ENCODE measurements around the gene MYL7.
"Not testable (repeated sequence)": the region's sequence is repeated elsewhere in the genome, so short reads cannot be mapped to it uniquely, and the experiment has no call there.

MYL7 gene, protein sequence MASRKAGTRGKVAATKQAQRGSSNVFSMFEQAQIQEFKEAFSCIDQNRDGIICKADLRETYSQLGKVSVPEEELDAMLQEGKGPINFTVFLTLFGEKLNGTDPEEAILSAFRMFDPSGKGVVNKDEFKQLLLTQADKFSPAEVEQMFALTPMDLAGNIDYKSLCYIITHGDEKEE

DNA sequence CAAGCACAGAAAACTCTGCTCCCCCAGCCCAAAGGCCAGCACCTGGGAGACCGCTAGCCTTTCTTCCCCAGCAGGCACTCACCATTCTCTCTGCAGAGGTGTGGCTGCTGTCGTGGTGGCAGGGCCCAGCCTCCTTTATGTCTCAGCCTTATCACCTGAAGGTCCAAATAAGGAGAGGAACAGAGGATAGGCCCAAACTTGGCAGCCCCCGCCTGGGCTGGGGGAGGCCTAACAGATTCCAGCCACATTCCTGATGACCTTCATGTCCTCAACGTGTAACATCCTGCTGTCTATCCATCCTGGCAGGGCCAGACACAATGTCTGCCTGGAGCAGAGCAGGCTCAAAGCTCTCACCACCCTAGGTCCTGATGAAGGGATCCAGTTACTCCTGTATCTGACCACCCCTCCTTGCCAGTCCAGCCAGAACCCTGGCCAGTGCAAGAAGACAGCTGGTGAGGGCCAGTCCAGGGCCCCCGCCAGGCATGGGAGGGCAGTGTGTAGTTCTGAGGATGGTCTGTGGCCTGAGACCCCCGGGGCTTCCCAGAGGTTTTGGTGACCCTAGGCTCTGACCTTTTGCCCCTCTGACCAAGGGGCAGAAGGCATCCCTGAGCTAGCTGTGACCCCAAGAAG, at the start of gene MYL7:
Gene MYL7 (minus strand): TSS at position 112 of the 630 bp plus-strand sequence. CDS start 27 bp downstream, at position 85.
- no peak for DNase-seq

GRCh38 chr7:44189993-44190872, 49.1 kb upstream of the MYL7 start:
- DNase-seq: no peak

DNA sequence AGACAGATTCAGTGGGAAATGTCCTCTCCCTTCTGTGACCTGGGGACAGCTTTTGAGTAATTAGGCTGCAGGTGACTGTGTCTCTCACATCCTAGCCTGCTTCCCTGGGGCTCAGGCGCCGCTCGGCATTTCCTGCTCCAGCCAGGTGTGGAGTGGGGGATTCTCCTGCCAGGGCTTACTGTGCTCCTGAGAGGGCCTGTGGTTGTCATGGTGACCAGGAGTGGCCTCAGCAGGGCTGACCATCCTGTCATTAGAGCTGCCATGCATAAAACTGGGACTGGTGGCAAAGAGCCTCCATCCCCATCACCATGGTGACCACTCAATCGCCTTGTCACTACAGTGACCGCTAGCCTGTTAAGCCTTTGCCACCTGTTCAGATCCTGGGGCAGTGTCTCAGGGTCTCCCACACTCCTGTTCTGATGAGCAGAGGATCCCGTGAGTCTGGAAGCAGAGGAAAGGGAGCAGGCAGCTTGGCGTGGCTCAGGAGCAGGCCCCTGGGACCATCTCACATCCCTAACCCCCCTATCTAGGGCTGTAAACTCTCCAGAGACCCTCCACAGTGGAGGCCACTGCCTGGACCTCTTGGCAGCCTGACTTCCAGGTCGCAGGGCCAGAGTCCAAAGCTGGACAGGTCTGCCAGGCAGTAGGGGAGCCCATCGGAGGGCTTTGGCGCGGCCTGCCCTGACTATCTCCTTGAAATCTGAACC, 48.3 kb upstream of the MYL7 start, which contains the start of gene GCK:
Gene GCK (minus strand): TSS at position 154 of the 707 bp plus-strand sequence. CDS start 486 bp downstream, outside the sequence.
- DNase-seq: no peak

- no peak for DNase-seq
These were observed 47.5 kb upstream of the MYL7 start for GRCh38 chr7:44188480-44189225.

- DNase-seq: no peak
These were observed 46.7 kb upstream of the MYL7 start for GRCh38 chr7:44187636-44188416.

- DNase-seq: no peak
These were observed 45.6 kb upstream of the MYL7 start for GRCh38 chr7:44186736-44187135.

DNA sequence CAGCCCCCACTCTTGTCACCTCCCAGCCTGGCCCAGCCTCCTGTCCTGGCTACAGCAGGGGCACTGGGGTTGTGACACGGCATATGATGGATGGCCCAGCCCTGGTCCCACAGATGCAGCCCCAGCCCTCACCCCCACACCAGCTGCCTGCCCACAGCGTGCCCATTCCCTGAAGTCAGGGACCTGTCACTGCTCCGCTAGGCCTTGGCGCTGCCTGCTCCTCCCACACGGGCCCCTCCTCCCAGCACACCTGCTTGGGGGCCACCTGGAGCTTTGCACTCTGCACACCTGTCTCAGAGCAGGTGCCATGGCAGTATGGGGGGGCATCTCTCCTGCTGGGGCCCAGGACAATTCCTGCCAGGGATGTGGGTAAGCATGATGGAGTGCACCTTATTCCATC, 44.6 kb upstream of the MYL7 start:
- DNase-seq: no peak

GRCh38 chr7:44184873-44185446, 43.8 kb upstream of the MYL7 start:
- peak; percentile 72 for DNase-seq

DNA sequence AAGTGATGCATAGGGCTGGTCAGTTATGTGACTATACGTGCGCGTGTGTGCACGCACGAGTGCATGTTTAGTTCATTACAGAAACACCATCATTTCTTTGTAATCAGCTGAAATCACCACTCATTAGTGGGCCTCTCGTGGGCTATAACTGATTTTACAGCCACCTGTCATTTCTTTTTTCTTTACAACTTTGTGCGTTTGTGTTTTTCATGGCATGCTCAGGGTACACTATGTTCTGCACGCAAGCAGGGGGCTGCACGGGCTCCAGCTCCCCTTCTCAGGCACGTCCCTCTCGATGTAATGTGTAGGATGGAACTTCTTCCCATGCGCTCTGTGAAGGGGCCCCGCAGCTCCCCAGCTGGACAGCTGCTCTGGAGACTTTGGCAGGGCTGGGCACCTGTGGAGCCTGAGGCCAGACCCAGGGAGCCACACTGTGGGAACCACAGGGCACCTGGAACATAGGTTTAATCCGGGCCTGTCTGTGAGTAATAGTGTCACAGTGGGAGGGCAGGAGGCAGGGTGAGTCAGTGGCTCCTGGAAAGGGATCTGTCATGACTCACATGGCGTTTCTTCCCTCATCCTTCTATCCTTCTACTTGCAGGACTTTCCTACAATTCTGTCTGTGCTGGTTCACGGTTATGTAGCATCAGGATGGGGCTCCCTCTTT, 43.2 kb upstream of the MYL7 start:
- DNase-seq: peak; percentile 85

DNA sequence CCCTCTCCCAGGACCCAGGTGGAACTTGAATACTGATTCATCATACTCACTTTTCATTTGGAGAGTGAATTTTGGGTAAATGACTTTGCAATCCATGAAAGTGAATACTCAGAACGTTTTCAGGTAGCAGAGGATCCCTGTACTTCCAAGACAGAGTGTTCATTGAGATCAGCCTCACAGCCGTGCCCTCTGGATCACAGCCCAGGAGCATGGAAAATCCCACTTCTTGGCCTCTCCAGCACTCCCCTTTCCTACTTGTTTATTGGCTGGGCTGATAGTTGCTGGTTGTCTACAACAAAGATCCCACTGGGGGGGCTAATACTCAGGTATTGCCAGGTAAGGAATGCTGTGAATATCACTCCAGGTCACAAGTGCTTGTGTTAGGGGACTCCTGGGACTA, 42.3 kb upstream of the MYL7 start:
- no peak for DNase-seq

GRCh38 chr7:44182827-44183226, 41.7 kb upstream of the MYL7 start:
- DNase-seq: no peak

DNA sequence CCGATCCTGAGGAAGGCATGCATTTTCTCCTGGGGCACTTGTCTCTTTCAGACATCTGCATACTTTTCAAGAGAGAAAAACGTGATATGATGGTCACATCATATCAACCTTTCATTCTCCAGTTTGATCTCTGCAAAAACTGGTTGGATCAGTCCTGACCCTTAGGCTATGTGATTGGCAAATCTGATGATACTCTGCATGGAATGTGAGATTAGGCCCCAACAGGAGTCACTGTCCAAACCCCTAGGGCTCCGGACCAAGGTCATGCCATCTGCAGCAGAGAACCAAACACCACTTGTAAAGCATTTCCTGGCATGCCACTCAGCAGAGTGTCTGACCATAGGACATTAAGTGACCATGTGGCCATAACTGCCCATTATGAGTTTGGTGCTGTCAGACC, 39.5 kb upstream of the MYL7 start:
- DNase-seq: no peak

- peak; percentile 8 for DNase-seq
These were observed 36.5 kb upstream of the MYL7 start for GRCh38 chr7:44177570-44178131.

GRCh38 chr7:44176486-44176885, 35.4 kb upstream of the MYL7 start:
- no peak for DNase-seq

GRCh38 chr7:44175730-44176129, 34.6 kb upstream of the MYL7 start:
- no peak for DNase-seq

GRCh38 chr7:44174694-44174948, 33.5 kb upstream of the MYL7 start:
- not testable (repeated sequence) for DNase-seq

- DNase-seq: no peak
These were observed 33.0 kb upstream of the MYL7 start for GRCh38 chr7:44173911-44174693.

GRCh38 chr7:44172803-44173424, 31.8 kb upstream of the MYL7 start:
- DNase-seq: peak; percentile 78

DNA sequence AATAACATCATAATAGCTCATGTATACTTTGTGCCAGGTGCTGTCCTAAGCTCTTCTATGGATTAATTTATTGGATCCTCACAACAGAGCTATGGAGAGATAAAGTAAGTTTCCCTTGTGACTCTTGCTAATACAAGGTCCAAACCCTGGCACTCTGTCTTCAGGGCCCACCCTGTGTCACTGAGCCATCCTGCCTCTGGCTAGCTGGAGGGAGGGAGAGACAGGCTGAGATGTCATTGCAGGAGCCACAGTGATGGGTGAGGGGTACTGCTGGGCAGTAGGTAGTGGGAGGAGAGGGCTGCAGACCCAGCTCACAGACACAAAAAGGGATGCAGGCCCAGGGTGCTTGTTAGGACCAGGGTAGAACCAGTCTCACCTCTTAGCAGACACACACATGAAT, 31.2 kb upstream of the MYL7 start:
- DNase-seq: no peak

Measured in kidney glomerular epithelial cell (primary cell).